Cerebellar cortex (tissue), 1 donor: ENCODE data around the gene ALKBH5.

Source experiments
- DNase-seq: peaks from one replicate; pipeline ENCODE4 v3.0.0-alpha.2; 2015; ENCODE audit warnings: low spot score

The ALKBH5 gene

GRCh38 chr17:18246109-18246725, 62.6 kb downstream of the ALKBH5 start:
- DNase-seq = no peak

- no peak for DNase-seq
Measured at GRCh38 chr17:18246880-18247612, 63.4 kb downstream of the ALKBH5 start.

- no peak for DNase-seq
Measured at GRCh38 chr17:18247613-18248001, 64.0 kb downstream of the ALKBH5 start.

GRCh38 chr17:18248300-18248731, 64.7 kb downstream of the ALKBH5 start:
- peak; percentile 86 for DNase-seq

- DNase-seq = no peak
Measured at GRCh38 chr17:18248811-18249210, 65.2 kb downstream of the ALKBH5 start.

GRCh38 chr17:18250259-18250658, 66.6 kb downstream of the ALKBH5 start:
- DNase-seq = no peak

- DNase-seq = no peak
Measured at GRCh38 chr17:18250708-18251107, 67.1 kb downstream of the ALKBH5 start.

GRCh38 chr17:18251204-18251603, 67.6 kb downstream of the ALKBH5 start:
- peak; percentile 56 for DNase-seq

GRCh38 chr17:18252160-18252559, 68.5 kb downstream of the ALKBH5 start:
- no peak for DNase-seq

- DNase-seq = no peak
Measured at GRCh38 chr17:18253187-18253884, 69.7 kb downstream of the ALKBH5 start.

- DNase-seq = no peak
Measured at GRCh38 chr17:18253947-18254821, 70.6 kb downstream of the ALKBH5 start.

- no peak for DNase-seq
Measured at GRCh38 chr17:18254888-18255649, 71.4 kb downstream of the ALKBH5 start.

GRCh38 chr17:18256351-18256750, 72.7 kb downstream of the ALKBH5 start:
- DNase-seq = no peak

- DNase-seq = no peak
Measured at GRCh38 chr17:18256776-18257175, 73.1 kb downstream of the ALKBH5 start.

GRCh38 chr17:18257268-18257981, 73.8 kb downstream of the ALKBH5 start:
- DNase-seq = no peak

- peak; percentile 66 for DNase-seq
Measured at GRCh38 chr17:18257982-18258355, 74.3 kb downstream of the ALKBH5 start.

GRCh38 chr17:18258356-18259038, 74.9 kb downstream of the ALKBH5 start, which contains the start of gene FLII:
Gene FLII (minus strand): TSS chr17:18258738. CDS start chr17:18258690, 48 bp downstream.
- peak; percentile 52 for DNase-seq
